ENCODE measurements around the gene MTREX.
A peak's percentile ranks its signal among the peaks of the same experiment; 100 is the strongest.

Gene MTREX

DNA sequence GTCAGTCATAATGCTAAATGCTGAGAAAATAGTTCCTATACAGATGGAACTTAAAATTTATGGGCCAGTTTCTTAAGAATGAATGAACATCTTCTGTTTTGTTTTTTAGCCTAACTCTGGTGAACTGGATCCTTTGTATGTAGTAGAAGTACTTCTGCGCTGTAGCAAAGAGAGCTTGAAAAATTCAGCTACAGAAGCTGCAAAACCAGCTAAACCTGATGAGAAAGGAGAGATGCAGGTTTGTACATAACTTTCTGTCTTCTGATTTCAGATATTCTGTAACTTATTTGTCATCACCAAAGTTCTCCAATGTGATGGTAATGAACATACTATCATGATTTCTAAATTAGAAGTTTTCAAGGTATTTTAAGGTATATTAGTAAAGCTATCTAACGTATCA lies 80.1 kb downstream of the MTREX start:
- DNase-seq (ENCODE audit: low read depth), result no peak
- H3K4me3 ChIP-seq (ENCODE audit: low read depth, low read length), result no peak overlapping the region
- no peak for TF ChIP-seq CTCF (conservative IDR thresholded peaks at IDR 0.05; ENCODE audit: low read depth, low read length)

DNA sequence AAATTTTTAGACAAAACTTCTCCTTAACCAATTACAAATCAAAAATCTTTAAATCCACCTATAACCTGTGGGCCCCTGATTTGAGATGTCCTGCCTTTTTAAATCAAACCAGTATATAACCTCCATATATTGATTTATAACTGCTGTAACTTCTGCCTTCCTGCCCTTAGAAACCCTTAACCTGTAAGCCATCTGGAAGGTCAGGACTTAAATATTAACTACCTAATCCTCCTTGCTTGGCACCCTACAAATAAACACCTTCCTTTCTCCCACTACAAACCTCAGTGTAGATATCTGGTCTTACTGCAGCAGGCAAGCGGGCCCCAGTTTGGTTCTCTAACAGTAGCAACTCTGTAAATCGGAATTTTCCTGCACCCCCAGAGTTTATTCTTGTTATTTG lies 83.9 kb downstream of the MTREX start:
- no peak for DNase-seq (ENCODE audit: low read depth)
- no peak overlapping the region for H3K4me3 ChIP-seq (ENCODE audit: low read depth, low read length)
- no peak for TF ChIP-seq CTCF (conservative IDR thresholded peaks at IDR 0.05; ENCODE audit: low read depth, low read length)

DNA sequence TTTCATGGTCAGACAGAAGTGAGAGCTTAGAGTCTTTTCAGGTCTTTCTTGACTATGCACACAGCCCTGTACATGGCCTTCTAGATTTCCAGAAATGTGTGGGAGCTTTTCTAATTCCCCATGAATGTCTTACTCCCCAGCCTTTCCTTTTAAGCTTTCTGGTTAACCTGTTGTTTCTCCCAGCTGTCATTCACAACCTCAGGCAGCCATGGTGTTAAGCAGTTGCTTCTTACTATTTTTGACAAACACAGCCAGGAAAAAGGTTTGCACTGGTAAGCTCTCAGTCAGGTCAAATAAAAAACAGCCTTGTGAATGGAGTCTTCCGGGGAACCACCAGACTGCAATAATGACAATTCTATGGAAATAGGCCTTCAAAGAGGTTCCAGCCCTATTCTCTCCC lies 84.9 kb downstream of the MTREX start:
- no peak for DNase-seq (ENCODE audit: low read depth)
- no peak for TF ChIP-seq CTCF (conservative IDR thresholded peaks at IDR 0.05; ENCODE audit: low read depth, low read length)
- no peak overlapping the region for H3K4me3 ChIP-seq (ENCODE audit: low read depth, low read length)

GRCh38 chr5:55393501-55394175 lies 85.8 kb downstream of the MTREX start:
- no peak overlapping the region for H3K4me3 ChIP-seq (ENCODE audit: low read depth, low read length)
- DNase-seq (ENCODE audit: low read depth), result no peak
- no peak for TF ChIP-seq CTCF (conservative IDR thresholded peaks at IDR 0.05; ENCODE audit: low read depth, low read length)

DNA sequence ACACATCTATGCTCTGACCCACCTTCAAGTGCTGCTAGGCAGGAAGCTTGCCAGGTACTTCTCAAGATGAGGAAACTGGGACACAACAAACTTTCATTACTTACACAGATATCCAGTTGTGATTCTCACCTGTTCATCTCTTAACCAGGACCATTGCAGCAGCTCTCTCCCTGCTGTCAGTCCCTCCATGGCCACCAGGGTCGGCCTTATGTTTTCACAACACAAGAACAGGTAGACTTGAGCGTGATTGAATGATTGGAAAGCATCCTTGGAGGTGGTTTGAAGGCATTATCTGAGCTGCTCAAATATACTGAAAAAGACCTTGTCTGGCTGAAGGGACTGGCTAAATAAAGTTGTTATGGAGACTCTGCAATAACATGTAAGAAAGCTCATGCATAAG lies 94.4 kb downstream of the MTREX start:
- no peak for DNase-seq (ENCODE audit: low read depth)
- peak; percentile 39 for TF ChIP-seq CTCF (conservative IDR thresholded peaks at IDR 0.05; ENCODE audit: low read depth, low read length)
- H3K4me3 ChIP-seq (ENCODE audit: low read depth, low read length), result no peak overlapping the region

- no peak overlapping the region for H3K4me3 ChIP-seq (ENCODE audit: low read depth, low read length)
- no peak for DNase-seq (ENCODE audit: low read depth)
- TF ChIP-seq CTCF (conservative IDR thresholded peaks at IDR 0.05; ENCODE audit: low read depth, low read length), result no peak
Observed at GRCh38 chr5:55406292-55406691, 98.5 kb downstream of the MTREX start.

- peak; percentile 82 for DNase-seq (ENCODE audit: low read depth)
- no peak overlapping the region for H3K4me3 ChIP-seq (ENCODE audit: low read depth, low read length)
- peak; percentile 84 for TF ChIP-seq CTCF (conservative IDR thresholded peaks at IDR 0.05; ENCODE audit: low read depth, low read length)
Observed at GRCh38 chr5:55407059-55407684, 99.4 kb downstream of the MTREX start.
